Brain microvascular endothelial cell (primary cell): ENCODE results near the gene C2orf76.

ENCODE experiments used
- DNase-seq: peaks from one replicate; pipeline ENCODE4 v3.0.0-alpha.2; 2020
- H3K27ac ChIP-seq: fragments of 250-450 bp; sonication (Bioruptor Pico); 2 replicates; pipeline ENCODE4 v1.5.1; 2020; ENCODE audit warnings: mild to moderate bottlenecking, moderate library complexity
- H3K27me3 ChIP-seq: fragments of 250-450 bp; sonication (Bioruptor Pico); replicated peaks from 2 replicates; pipeline ENCODE4 v1.5.1; 2020; ENCODE audit warnings: mild to moderate bottlenecking
- H3K36me3 ChIP-seq: fragments of 250-450 bp; sonication (Bioruptor Pico); replicated peaks from 2 replicates; pipeline ENCODE4 v1.5.1; 2020; ENCODE audit warnings: mild to moderate bottlenecking
- H3K4me3 ChIP-seq: 2 replicates; pipeline ENCODE4 v1.5.1; 2011; ENCODE audit warnings: low read depth, mild to moderate bottlenecking, control low read depth, low read length, moderate library complexity
- CTCF ChIP-seq: IDR thresholded peaks from 2 replicates; pipeline ENCODE4 v1.5.1; 2011; ENCODE audit warnings: low read depth, mild to moderate bottlenecking, moderate library complexity, low read length, control low read depth, inconsistent platforms; ENCODE audit errors: missing control alignments
- in situ Hi-C: cut with HindIII; loops from 2 replicates; pipeline ENCODE4 v1.10.0; 2017; ENCODE audit warnings: low sequenced_read_pairs, low pct_ligation_motif_present

Gene C2orf76

GRCh38 chr2:119311371-119311770, 55.3 kb downstream of the C2orf76 start:
- Histone ChIP-seq H3K36me3 (no peaks in the 10 kb centered on the region), H3K27me3 (no peaks in the 10 kb centered on the region), H3K27ac (no peak overlapping the region), H3K4me3 (no peak overlapping the region)
- in situ Hi-C loops = no loop called here
- no peak for DNase-seq
- TF ChIP-seq CTCF = no peak

- no peak for DNase-seq
Observed at GRCh38 chr2:119308793-119309330, 57.8 kb downstream of the C2orf76 start.

GRCh38 chr2:119307419-119308140, 59.1 kb downstream of the C2orf76 start:
- no peak for DNase-seq
- in situ Hi-C loops = no loop called here
- H3K27ac ChIP-seq = no peak overlapping the region
- no peaks in the 10 kb centered on the region for H3K27me3 ChIP-seq
- no peak for TF ChIP-seq CTCF
- no peaks in the 10 kb centered on the region for H3K36me3 ChIP-seq
- no peak overlapping the region for H3K4me3 ChIP-seq

More at GRCh38 chr2:119308793-119309330, 57.8 kb downstream of the C2orf76 start:
- H3K36me3 ChIP-seq = no peaks in the 10 kb centered on the region
- in situ Hi-C loops = no loop called here
- TF ChIP-seq CTCF = no peak
- no peak overlapping the region for H3K4me3 ChIP-seq
- no peak overlapping the region for H3K27ac ChIP-seq
- no peaks in the 10 kb centered on the region for H3K27me3 ChIP-seq

- no peak for TF ChIP-seq CTCF
- in situ Hi-C loops = no loop called here
- H3K27ac ChIP-seq = no peak overlapping the region
- H3K27me3 ChIP-seq = no peaks in the 10 kb centered on the region
- no peak overlapping the region for H3K4me3 ChIP-seq
- H3K36me3 ChIP-seq = no peaks in the 10 kb centered on the region
- DNase-seq = no peak
Observed at GRCh38 chr2:119306196-119306590, 60.4 kb downstream of the C2orf76 start.

- DNase-seq = no peak
- Histone ChIP-seq H3K27ac (no peak overlapping the region), H3K27me3 (no peaks in the 10 kb centered on the region), H3K4me3 (no peak overlapping the region), H3K36me3 (no peaks in the 10 kb centered on the region)
- in situ Hi-C loops = no loop called here
- TF ChIP-seq CTCF = no peak
Observed at GRCh38 chr2:119305497-119306195, 61.0 kb downstream of the C2orf76 start.
